HG03045 (cell line): Measurements from ENCODE around the gene SOST.

Source experiments
- ATAC-seq: cut with Tn5 transposase; IDR thresholded peaks from one replicate; pipeline ENCODE4 v1.9.1; 2021; ENCODE audit warnings: mild to moderate bottlenecking, moderate library complexity; ENCODE audit not compliant: unreplicated experiment

Gene SOST

GRCh38 chr17:43745541-43745940 is 13.1 kb downstream of the SOST start:
- no peak for ATAC-seq

GRCh38 chr17:43741636-43742035 is 17.0 kb downstream of the SOST start:
- no peak for ATAC-seq

GRCh38 chr17:43740541-43740940 is 18.1 kb downstream of the SOST start:
- no peak for ATAC-seq

- ATAC-seq = no peak
Observed at GRCh38 chr17:43737722-43738121, 20.9 kb downstream of the SOST start.

GRCh38 chr17:43736389-43736788 is 22.2 kb downstream of the SOST start:
- ATAC-seq = no peak

- ATAC-seq = no peak
Observed at GRCh38 chr17:43734376-43734775, 24.2 kb downstream of the SOST start.

- no peak for ATAC-seq
Observed at GRCh38 chr17:43733956-43734355, 24.6 kb downstream of the SOST start.

GRCh38 chr17:43732958-43733357 is 25.6 kb downstream of the SOST start:
- ATAC-seq = no peak

- ATAC-seq = no peak
Observed at GRCh38 chr17:43728081-43728480, 30.5 kb downstream of the SOST start.

GRCh38 chr17:43723697-43724359 is 34.8 kb downstream of the SOST start:
- no peak for ATAC-seq

- no peak for ATAC-seq
Observed at GRCh38 chr17:43722870-43723665, 35.5 kb downstream of the SOST start.

- no peak for ATAC-seq
Observed at GRCh38 chr17:43722269-43722619, 36.3 kb downstream of the SOST start.

GRCh38 chr17:43721537-43722268 is 36.9 kb downstream of the SOST start:
- no peak for ATAC-seq

GRCh38 chr17:43720311-43721060 is 38.1 kb downstream of the SOST start:
- peak; percentile 78 for ATAC-seq

GRCh38 chr17:43719578-43719977 is 39.0 kb downstream of the SOST start:
- no peak for ATAC-seq

GRCh38 chr17:43718544-43718943 is 40.0 kb downstream of the SOST start:
- no peak for ATAC-seq

- no peak for ATAC-seq
Observed at GRCh38 chr17:43717913-43718312, 40.7 kb downstream of the SOST start.

- no peak for ATAC-seq
Observed at GRCh38 chr17:43714465-43715149, 44.0 kb downstream of the SOST start.

- no peak for ATAC-seq
Observed at GRCh38 chr17:43713494-43714162, 45.0 kb downstream of the SOST start.

GRCh38 chr17:43712397-43712796 is 46.2 kb downstream of the SOST start:
- no peak for ATAC-seq
